Esophagus muscularis mucosa (tissue), 4 donors: ENCODE measurements around the gene DDX24. TPM values are rescaled to one million over a fixed set of nuclear protein-coding genes. Genes with fewer than 3 reads are reported as not detected.

Source experiments
- DNase-seq: peaks from one replicate; pipeline ENCODE4 v3.0.0-alpha.2; 2017; ENCODE audit errors: extremely low spot score
- H3K27ac ChIP-seq, 4 donors: fragments of 200-600 bp; sonication (generic); replicated peaks in 1 of 4; 1 replicate in 3 of 4; 2 replicates in 1 of 4; pipeline ENCODE4 v1.5.1; 2016 to 2019; ENCODE audit warnings: mild to moderate bottlenecking in 1 of 4
- H3K27me3 ChIP-seq, 4 donors: fragments of 200-600 bp; sonication (generic); one replicate each; pipeline versions ENCODE4 v1.5.1 to v1.6.0; 2016 to 2019
- H3K36me3 ChIP-seq, 4 donors: fragments of 200-600 bp; sonication (generic); one replicate each; pipeline ENCODE4 v1.5.1; 2016 to 2019
- H3K4me1 ChIP-seq, 4 donors: fragments of 200-600 bp; sonication (generic); one replicate each; pipeline ENCODE4 v1.5.1; 2016 to 2019
- H3K4me3 ChIP-seq, 4 donors: fragments of 200-600 bp; sonication (generic); 1 replicate in 2 of 4; 2 replicates in 2 of 4; pipeline ENCODE4 v1.5.1; 2016 to 2019; ENCODE audit warnings: mild to moderate bottlenecking in 4 of 4, moderate library complexity in 1 of 4
- H3K9me3 ChIP-seq, 4 donors: fragments of 200-600 bp; sonication (generic); 1 replicate in 3 of 4; 2 replicates in 1 of 4; pipeline ENCODE4 v1.5.1; 2016 to 2019
- CTCF ChIP-seq, 3 experiments: fragments of 200-600 bp in 2 of 3; fragments of 450-650 bp in 1 of 3; sonication (generic) in 2 of 3; IDR thresholded peaks; one replicate each; pipeline ENCODE4 v1.5.1; 2017 to 2019; ENCODE audit warnings: antibody characterized with exemption in 3 of 3, mild to moderate bottlenecking in 2 of 3, moderate library complexity in 1 of 3
- EP300 ChIP-seq: sonication (generic); formaldehyde crosslinking; IDR thresholded peaks from one replicate; pipeline ENCODE4 v1.6.1; 2017; ENCODE audit warnings: antibody characterized with exemption
- POLR2A ChIP-seq: fragments of 450-650 bp; IDR thresholded peaks from one replicate; pipeline ENCODE4 v1.6.1; 2017; ENCODE audit warnings: antibody characterized with exemption, moderate library complexity, mild to moderate bottlenecking, low read depth
- POLR2AphosphoS5 ChIP-seq, 2 donors: sonication (generic); formaldehyde crosslinking; IDR thresholded peaks; one replicate each; pipeline ENCODE4 v1.6.1; 2017; ENCODE audit warnings: antibody characterized with exemption in 2 of 2
- WGBS: methylation state at CpG from one replicate; pipeline ENCODE4 v1.1.5; 2018; 5-methylcytosine and 5-hydroxymethylcytosine counted together
- intact Hi-C: fragments of 100-400 bp; cut with DNase I; formaldehyde crosslinking; loops from one replicate; pipeline ENCODE4 v1.15.1; 2023
- total RNA-seq, 4 donors: library from RNA; depleted of rRNA; stranded (reverse); fragments of >200 nt; gene quantifications; one replicate each; pipeline versions ENCODE4 v1.1.0 to v1.2.1, GENCODE V29; 2016

Gene DDX24
- total RNA-seq, 4 donors from 2014 or later = 142 to 215 (median 176) TPM

DNA sequence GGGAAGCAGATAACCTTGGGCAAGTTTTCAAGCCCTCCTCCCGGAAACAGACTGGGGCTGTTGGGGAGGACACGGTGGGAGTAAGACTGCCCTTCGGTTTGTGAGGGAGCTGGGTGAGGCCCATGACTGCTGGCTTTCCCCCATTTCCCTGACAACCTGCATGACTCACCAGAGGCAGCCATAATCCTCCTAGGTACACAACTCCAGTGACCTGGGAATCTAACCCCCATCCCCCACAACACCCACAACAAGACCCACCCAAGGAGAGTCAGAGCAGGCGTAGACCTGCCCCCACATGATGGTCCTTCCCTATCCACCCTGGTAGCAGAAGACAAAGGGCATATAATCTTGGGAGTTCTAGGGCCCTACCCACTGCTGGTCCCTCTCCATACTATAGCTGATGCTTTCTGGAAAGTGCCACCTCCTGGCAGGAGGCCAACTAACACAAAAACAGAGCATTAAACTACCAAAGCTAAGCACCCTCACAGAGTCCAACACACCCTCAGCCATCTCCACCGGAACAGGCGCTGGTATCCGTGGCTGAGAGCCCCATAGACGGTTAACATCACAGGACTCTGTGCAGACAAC is 14.8 kb downstream of the DDX24 start:
- Histone ChIP-seq H3K4me1 (peaks cover 29 to 61% (median 42%) of the 10 kb centered on the region in 4 donors), H3K27ac (no peak overlapping the region), H3K27me3 (no peaks in the 10 kb centered on the region), H3K9me3 (peaks cover 0 to 6% (median 0%) of the 10 kb centered on the region in 4 donors), H3K36me3 (peaks cover 12 to 30% (median 17%) of the 10 kb centered on the region in 4 donors), H3K4me3 (no peak overlapping the region)
- intact Hi-C loops = no loop called here
- no peak for DNase-seq
- no peak for TF ChIP-seq EP300
- TF ChIP-seq POLR2A = no peak
- TF ChIP-seq POLR2AphosphoS5 (IDR thresholded peaks at IDR 0.05) = no peak
- no peak for TF ChIP-seq CTCF (IDR thresholded peaks at IDR 0.05)
- 64% methylated on average over 7 of the region's 8 CpGs for WGBS

DNA sequence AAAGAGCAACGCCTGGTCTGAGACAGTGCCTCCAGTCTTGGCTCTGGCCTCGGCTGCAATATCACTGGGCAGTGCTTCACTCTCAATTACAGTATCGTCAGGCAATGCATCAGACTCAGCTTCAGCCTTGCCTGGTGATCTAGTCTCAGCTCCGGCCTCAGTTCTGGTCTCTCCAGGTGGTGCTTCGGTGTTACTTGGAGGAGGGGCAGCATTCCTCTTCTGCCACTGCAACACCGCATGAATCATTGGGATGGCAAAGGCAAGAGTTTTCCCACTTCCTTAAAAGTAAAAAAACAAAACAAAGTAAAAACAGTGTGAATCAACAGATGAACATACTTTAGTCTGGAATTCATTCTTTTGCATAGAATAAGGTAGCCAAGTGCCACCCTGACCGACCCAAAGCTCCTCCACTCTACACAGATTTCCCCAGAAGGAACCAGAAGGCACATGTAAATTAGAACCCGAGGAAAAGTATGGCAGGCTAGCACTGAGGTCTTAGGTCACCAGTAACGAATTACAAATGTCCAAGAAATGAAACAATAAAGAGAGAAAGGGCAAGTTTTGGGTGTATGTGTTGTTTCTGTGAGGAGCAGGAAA is 18.6 kb downstream of the DDX24 start:
- H3K9me3 ChIP-seq = no peaks in the 10 kb centered on the region
- peak; percentile 47 for DNase-seq
- no peak for TF ChIP-seq POLR2AphosphoS5 (IDR thresholded peaks at IDR 0.05)
- TF ChIP-seq EP300 = no peak
- TF ChIP-seq POLR2A = no peak
- TF ChIP-seq CTCF (IDR thresholded peaks at IDR 0.05) = no peak
- H3K27ac ChIP-seq = no peak overlapping the region
- H3K36me3 ChIP-seq = peaks cover 46 to 67% (median 54%) of the 10 kb centered on the region in 4 donors
- 64% methylated on average over 9 of the region's 9 CpGs for WGBS
- no peaks in the 10 kb centered on the region for H3K27me3 ChIP-seq
- H3K4me1 ChIP-seq = peaks cover 36 to 79% (median 50%) of the 10 kb centered on the region in 4 donors
- no peak overlapping the region for H3K4me3 ChIP-seq
- intact Hi-C loops = no loop called here

- Histone ChIP-seq H3K27ac (no peak overlapping the region), H3K36me3 (peaks cover 70 to 84% (median 76%) of the 10 kb centered on the region in 4 donors), H3K4me3 (no peak overlapping the region), H3K27me3 (no peaks in the 10 kb centered on the region), H3K9me3 (no peaks in the 10 kb centered on the region), H3K4me1 (peaks cover 16 to 61% (median 34%) of the 10 kb centered on the region in 4 donors)
- no peak for TF ChIP-seq EP300
- TF ChIP-seq POLR2AphosphoS5 (IDR thresholded peaks at IDR 0.05) = no peak
- no peak for TF ChIP-seq CTCF (IDR thresholded peaks at IDR 0.05)
- TF ChIP-seq POLR2A = no peak
- intact Hi-C loops = no loop called here
- peak; percentile 39 for DNase-seq
- 76% methylated on average over 5 of the region's 5 CpGs for WGBS
Measured at GRCh38 chr14:94059998-94060397, 21.0 kb downstream of the DDX24 start.

DNA sequence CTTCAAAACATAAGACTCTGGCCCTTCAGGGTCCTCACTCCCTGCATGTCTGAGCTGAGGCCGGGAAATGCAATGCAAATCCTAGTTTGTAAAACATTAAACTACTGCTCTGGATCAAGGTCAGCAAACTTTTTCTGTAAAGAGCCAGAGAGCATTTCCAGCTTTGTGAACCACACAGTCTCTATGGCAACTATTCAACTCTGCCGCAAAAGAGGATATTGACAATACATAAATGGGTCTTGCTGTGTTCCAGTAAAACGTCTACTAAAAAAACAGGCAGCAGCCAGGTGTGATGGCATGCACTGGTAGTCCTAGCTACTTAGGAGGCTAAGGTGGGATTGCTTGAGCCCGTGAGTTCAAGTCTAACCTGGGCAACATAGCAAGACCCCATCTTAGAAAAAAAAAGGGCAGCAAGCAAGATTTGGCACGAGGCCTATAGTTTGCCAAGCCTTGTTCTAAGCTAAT is 22.3 kb downstream of the DDX24 start:
- DNase-seq = peak; percentile 50

More for the DNA sequence above, 22.3 kb downstream of the DDX24 start:
- H3K27ac ChIP-seq = no peak overlapping the region
- H3K27me3 ChIP-seq = no peaks in the 10 kb centered on the region
- peaks cover 83 to 97% (median 88%) of the 10 kb centered on the region in 4 donors for H3K36me3 ChIP-seq
- H3K9me3 ChIP-seq = no peaks in the 10 kb centered on the region
- intact Hi-C loops = no loop called here
- peaks cover 15 to 50% (median 31%) of the 10 kb centered on the region in 4 donors for H3K4me1 ChIP-seq
- WGBS = 81% methylated on average over 5 of the region's 5 CpGs
- TF ChIP-seq POLR2AphosphoS5 (IDR thresholded peaks at IDR 0.05) = no peak
- no peak for TF ChIP-seq POLR2A
- no peak for TF ChIP-seq CTCF (IDR thresholded peaks at IDR 0.05)
- no peak for TF ChIP-seq EP300
- no peak overlapping the region for H3K4me3 ChIP-seq
